Measurements from ENCODE around the gene OR10V1.
A peak's percentile ranks its signal among the peaks of the same experiment; 100 is the strongest.
"Not testable (repeated sequence)": the region's sequence is repeated elsewhere in the genome, so short reads cannot be mapped to it uniquely, and the experiment has no call there.

Gene OR10V1

DNA sequence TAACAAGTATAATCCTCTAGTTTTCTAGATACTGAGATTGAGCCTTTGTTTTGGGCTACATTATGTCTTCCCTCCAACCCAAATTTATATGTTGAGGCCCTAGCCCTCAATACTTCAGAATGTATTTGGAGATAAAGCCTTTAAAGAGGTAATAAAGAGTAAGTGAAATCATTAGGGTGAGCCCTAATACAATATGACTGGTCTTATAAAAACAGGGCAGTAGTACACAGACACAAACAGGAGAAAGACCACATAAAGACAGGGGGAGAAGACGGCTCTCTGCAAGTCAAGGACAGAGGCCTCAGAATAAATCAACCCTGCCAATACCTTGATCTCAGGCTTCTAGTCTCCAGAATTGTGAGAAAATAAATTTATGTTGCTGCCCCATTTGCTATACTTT lies 6.3 kb downstream of the OR10V1 start:
- no peak for TF ChIP-seq CTCF (IDR thresholded peaks at IDR 0.05; ENCODE audit: insufficient read depth, low read length, missing control alignments)
- no peak overlapping the region for H3K4me3 ChIP-seq (ENCODE audit: low read depth, low read length)
- ChIA-PET POLR2A (interaction anchor here (0.6 kb wide), 1 partner anchor 48 kb away, joined by 3 read pairs; the partner anchor contains the start of gene STX3), CTCF (interaction anchor here (0.9 to 3.9 kb wide), 3 partner anchors 27 to 94 kb away, joined by 3 to 14 read pairs (median 3); partner anchors contain the start of gene STX3)
- no peak for DNase-seq (ENCODE audit: low read depth, low spot score)

DNA sequence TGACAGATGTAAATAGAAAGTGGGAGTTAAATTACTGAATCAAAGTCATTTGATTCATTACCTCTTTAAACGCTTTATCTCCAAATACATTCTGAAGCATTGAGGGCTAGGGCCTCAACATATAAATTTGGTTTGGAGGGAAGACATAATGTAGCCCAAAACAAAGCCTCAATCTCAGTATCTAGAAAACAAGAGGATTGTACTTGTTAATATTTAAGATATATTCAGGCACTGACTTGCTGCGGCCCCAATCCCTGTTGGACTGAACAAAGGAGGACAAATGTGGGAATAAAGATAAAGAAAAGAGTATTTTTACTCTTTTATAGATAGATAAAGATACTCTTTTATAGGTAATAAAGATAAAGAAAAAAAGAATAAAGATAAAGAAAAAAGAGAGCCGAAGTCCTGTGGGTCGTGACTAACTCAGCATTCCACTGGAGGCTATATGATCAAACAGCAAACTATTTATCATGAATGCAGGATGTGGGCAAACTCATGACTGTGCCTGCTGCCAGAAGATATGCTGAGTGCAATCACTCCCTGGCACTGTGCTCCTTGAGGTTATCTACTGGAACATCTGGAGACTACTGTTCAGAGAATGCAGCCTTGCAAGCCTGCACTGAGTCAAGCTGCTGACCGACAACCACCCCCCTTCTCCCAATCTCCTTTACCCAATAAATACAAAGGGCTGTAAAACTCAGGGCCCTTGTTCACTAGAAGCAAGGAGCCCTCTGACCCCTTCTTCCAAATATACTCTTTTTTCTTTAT lies 6.9 kb downstream of the OR10V1 start:
- CTCF ChIA-PET = interaction anchor here (1.3 to 3.9 kb wide), 2 partner anchors 47 to 95 kb away, joined by 3 to 14 read pairs; partner anchors contain the start of gene STX3
- POLR2A ChIA-PET = interaction anchor here (0.6 kb wide), 1 partner anchor 49 kb away, joined by 3 read pairs; the partner anchor contains the start of gene STX3
- TF ChIP-seq CTCF (IDR thresholded peaks at IDR 0.05; ENCODE audit: insufficient read depth, low read length, missing control alignments) = no peak
- peak; percentile 57 for DNase-seq (ENCODE audit: low read depth, low spot score)
- no peak overlapping the region for H3K4me3 ChIP-seq (ENCODE audit: low read depth, low read length)

DNA sequence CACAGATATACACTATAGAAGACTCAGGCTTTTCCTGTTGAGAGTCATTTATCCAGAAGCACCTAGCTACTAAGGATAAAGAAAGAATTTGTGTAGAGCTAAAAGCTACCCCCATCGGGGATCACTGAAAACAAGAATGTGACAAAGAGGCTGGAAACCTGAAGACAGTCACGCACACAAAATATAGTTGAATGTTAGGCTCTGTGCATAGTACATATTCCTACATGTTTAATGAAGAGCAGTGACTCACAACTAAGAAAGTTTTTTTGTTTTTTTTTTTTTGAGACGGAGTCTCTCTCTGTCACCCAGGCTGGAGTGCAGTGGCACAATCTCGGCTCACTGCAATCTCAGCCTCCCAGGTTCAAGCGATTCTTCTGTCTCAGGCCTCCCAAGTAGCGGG lies 8.4 kb downstream of the OR10V1 start:
- no peak overlapping the region for H3K4me3 ChIP-seq (ENCODE audit: low read depth, low read length)
- no peak for TF ChIP-seq CTCF (IDR thresholded peaks at IDR 0.05; ENCODE audit: insufficient read depth, low read length, missing control alignments)
- DNase-seq (ENCODE audit: low read depth, low spot score) = no peak
- CTCF ChIA-PET = interaction anchor here (0.7 kb wide), 1 partner anchor 23 kb away, joined by 3 read pairs; no protein-coding TSS in a partner anchor
- POLR2A ChIA-PET = no interaction called here

GRCh38 chr11:59703515-59703914 lies 10.1 kb downstream of the OR10V1 start:
- CTCF ChIA-PET; DNase-seq (ENCODE audit: low read depth, low spot score); POLR2A ChIA-PET; H3K4me3 ChIP-seq (ENCODE audit: low read depth, low read length): not testable (repeated sequence)

DNA sequence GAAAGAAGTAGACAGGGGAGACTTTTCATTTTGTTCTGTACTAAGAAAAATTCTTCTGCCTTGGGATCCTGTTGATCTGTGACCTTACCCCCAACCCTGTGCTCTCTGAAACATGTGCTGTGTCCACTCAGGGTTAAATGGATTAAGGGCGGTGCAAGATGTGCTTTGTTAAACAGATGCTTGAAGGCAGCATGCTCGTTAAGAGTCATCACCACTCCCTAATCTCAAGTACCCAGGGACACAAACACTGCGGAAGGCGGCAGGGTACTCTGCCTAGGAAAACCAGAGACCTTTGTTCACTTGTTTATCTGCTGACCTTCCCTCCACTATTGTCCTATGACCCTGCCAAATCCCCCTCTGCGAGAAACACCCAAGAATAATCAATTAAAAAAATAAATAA lies 13.5 kb downstream of the OR10V1 start:
- POLR2A ChIA-PET; DNase-seq (ENCODE audit: low read depth, low spot score); CTCF ChIA-PET; H3K4me3 ChIP-seq (ENCODE audit: low read depth, low read length): not testable (repeated sequence)

DNA sequence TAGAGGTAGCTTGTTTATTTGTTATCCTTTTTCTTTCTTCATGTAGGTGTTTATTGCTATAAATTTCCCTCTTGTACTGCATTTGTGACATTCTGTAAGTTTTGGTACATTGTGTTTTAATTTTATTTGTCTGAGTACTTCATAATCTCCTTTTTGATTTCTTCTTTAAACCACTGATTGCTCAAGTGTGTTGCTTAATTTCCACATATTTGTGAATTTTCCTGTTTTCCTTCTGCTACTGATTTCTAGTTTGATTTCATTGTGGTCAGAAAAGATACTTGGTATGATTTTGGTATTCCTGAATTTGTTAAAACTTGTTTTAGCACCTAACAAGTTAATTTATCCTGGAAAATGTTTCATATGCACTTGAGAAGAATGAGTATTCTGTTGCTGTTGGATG lies 15.1 kb downstream of the OR10V1 start:
- CTCF ChIA-PET = no interaction called here
- no peak overlapping the region for H3K4me3 ChIP-seq (ENCODE audit: low read depth, low read length)
- POLR2A ChIA-PET = no interaction called here

GRCh38 chr11:59692915-59693314 lies 20.7 kb downstream of the OR10V1 start:
- CTCF ChIA-PET = interaction anchor here (0.9 kb wide), 1 partner anchor 11 kb away, joined by 5 read pairs; no protein-coding TSS in a partner anchor

More for the DNA sequence above, 15.1 kb downstream of the OR10V1 start:
- no peak for TF ChIP-seq CTCF (IDR thresholded peaks at IDR 0.05; ENCODE audit: insufficient read depth, low read length, missing control alignments)
- DNase-seq (ENCODE audit: low read depth, low spot score) = no peak

More at GRCh38 chr11:59692915-59693314, 20.7 kb downstream of the OR10V1 start:
- POLR2A ChIA-PET = no interaction called here
- H3K4me3 ChIP-seq (ENCODE audit: low read depth, low read length) = no peak overlapping the region
- no peak for TF ChIP-seq CTCF (IDR thresholded peaks at IDR 0.05; ENCODE audit: insufficient read depth, low read length, missing control alignments)
- no peak for DNase-seq (ENCODE audit: low read depth, low spot score)
